Muscle of arm (tissue), 14 donors: ENCODE measurements around the gene CREBBP. TPM values are rescaled to one million over a fixed set of nuclear protein-coding genes. Genes with fewer than 3 reads are reported as not detected.
"Not testable (repeated sequence)": the region's sequence is repeated elsewhere in the genome, so short reads cannot be mapped to it uniquely, and the experiment has no call there.

Experiments used
- DNase-seq: peaks from one replicate; pipeline ENCODE4 v3.0.0-alpha.2; 2013
- long read RNA-seq, 11 donors: transcript quantifications; one replicate each; lab custom pipeline, GENCODE V29; 2026
- polyA plus RNA-seq, 12 donors: library from polyadenylated mRNA; unstranded; fragments of 120-200 nt; gene quantifications; one replicate each; pipeline ENCODE4 v1.2.1, GENCODE V29; 2013; ENCODE audit not compliant: insufficient read length in 12 of 12

The CREBBP gene
- polyA plus RNA-seq = 100 to 1,000 TPM in 1 of 12 donors, 10 to 100 TPM in 10, not detected in 1; 39.6 to 100 (median 45.4) TPM
- long read RNA-seq, donor 1, transcript CREBBP-204 (3 exons, 548 nt) = major isoform, 8 of 74 reads
- long read RNA-seq, donor 1, transcript CREBBP-209 (3 exons, 922 nt) = minor isoform, 7 of 74 reads
- long read RNA-seq, donor 1, partial matches to known transcripts = 57 of 74 reads
- long read RNA-seq, donor 1, other reads (novel, unspliced or antisense) = 0 of 74 reads
- long read RNA-seq, donor 2, partial matches to known transcripts = 16 of 19 reads
- long read RNA-seq, donor 2, other reads (novel, unspliced or antisense) = 0 of 19 reads
- long read RNA-seq, donor 3, partial matches to known transcripts = 0 of 1 reads
- long read RNA-seq, donor 3, other reads (novel, unspliced or antisense) = 0 of 1 reads
- long read RNA-seq, donor 4, partial matches to known transcripts = 0 of 3 reads
- long read RNA-seq, donor 4, other reads (novel, unspliced or antisense) = 0 of 3 reads
- long read RNA-seq, donor 5, partial matches to known transcripts = 7 of 12 reads
- long read RNA-seq, donor 5, other reads (novel, unspliced or antisense) = 0 of 12 reads
- long read RNA-seq, donor 6, partial matches to known transcripts = 0 of 2 reads
- long read RNA-seq, donor 6, other reads (novel, unspliced or antisense) = 0 of 2 reads
- long read RNA-seq, donor 7, partial matches to known transcripts = 0 of 4 reads
- long read RNA-seq, donor 7, other reads (novel, unspliced or antisense) = 0 of 4 reads
- long read RNA-seq, donor 8, full-length matches to known transcripts = 4 of 13 reads
- long read RNA-seq, donor 8, partial matches to known transcripts = 9 of 13 reads
- long read RNA-seq, donor 8, other reads (novel, unspliced or antisense) = 0 of 13 reads
- long read RNA-seq, donor 9, partial matches to known transcripts = 0 of 4 reads
- long read RNA-seq, donor 9, other reads (novel, unspliced or antisense) = 0 of 4 reads
- long read RNA-seq, donor 10, partial matches to known transcripts = 16 of 17 reads
- long read RNA-seq, donor 10, other reads (novel, unspliced or antisense) = 0 of 17 reads
- long read RNA-seq, donor 11, partial matches to known transcripts = 8 of 10 reads
- long read RNA-seq, donor 11, other reads (novel, unspliced or antisense) = 0 of 10 reads

GRCh38 chr16:3880623-3881498 lies at the start of gene CREBBP:
Gene CREBBP, minus strand, starts transcription at chr16:3880713. Its CDS starts 797 bp downstream, at chr16:3879916.
- DNase-seq = peak; percentile 90

- not testable (repeated sequence) for DNase-seq
Observed at GRCh38 chr16:3927147-3927546, 46.6 kb upstream of the CREBBP start.

- DNase-seq = no peak
Observed at GRCh38 chr16:3924763-3925162, 44.2 kb upstream of the CREBBP start.

- no peak for DNase-seq
Observed at GRCh38 chr16:3922241-3922640, 41.7 kb upstream of the CREBBP start.

- DNase-seq = no peak
Observed at GRCh38 chr16:3920206-3920605, 39.7 kb upstream of the CREBBP start.

- no peak for DNase-seq
Observed at GRCh38 chr16:3919413-3919812, 38.9 kb upstream of the CREBBP start.

GRCh38 chr16:3915426-3916260 lies 35.1 kb upstream of the CREBBP start:
- no peak for DNase-seq

- no peak for DNase-seq
Observed at GRCh38 chr16:3912897-3913296, 32.4 kb upstream of the CREBBP start.

- DNase-seq = no peak
Observed at GRCh38 chr16:3912373-3912772, 31.9 kb upstream of the CREBBP start.

GRCh38 chr16:3911741-3912140 lies 31.2 kb upstream of the CREBBP start:
- not testable (repeated sequence) for DNase-seq

- DNase-seq = no peak
Observed at GRCh38 chr16:3909791-3910583, 29.5 kb upstream of the CREBBP start.

GRCh38 chr16:3908951-3909437 lies 28.5 kb upstream of the CREBBP start:
- no peak for DNase-seq

- DNase-seq = no peak
Observed at GRCh38 chr16:3907586-3907985, 27.1 kb upstream of the CREBBP start.

GRCh38 chr16:3906363-3906762 lies 25.9 kb upstream of the CREBBP start:
- no peak for DNase-seq

- DNase-seq = no peak
Observed at GRCh38 chr16:3904875-3905274, 24.4 kb upstream of the CREBBP start.

- DNase-seq = no peak
Observed at GRCh38 chr16:3890091-3890490, 9.6 kb upstream of the CREBBP start.

GRCh38 chr16:3889059-3889458 lies 8.5 kb upstream of the CREBBP start:
- DNase-seq = no peak

- DNase-seq = not testable (repeated sequence)
Observed at GRCh38 chr16:3885999-3886398, 5.5 kb upstream of the CREBBP start.

- DNase-seq = no peak
Observed at GRCh38 chr16:3884398-3884797, 3.9 kb upstream of the CREBBP start.
